Endothelial cell of umbilical vein (primary cell): Measurements from ENCODE around the gene CPNE5. TPM values are rescaled to one million over a fixed set of nuclear protein-coding genes. Genes with fewer than 3 reads are reported as not detected.

Experiments
- BruUV-seq: library from RNA; stranded (reverse); fragments of 400-500 nt; replicated peaks from 2 replicates; lab custom pipeline; 2021; lab: Mats Ljungman, UMichigan
- CTCF ChIA-PET: fragments of 300-600, 350-600 bp; sonication (Branson Sonifier 250); formaldehyde crosslinking; loops from one replicate; lab custom pipeline; 2021; ENCODE audit warnings: antibody characterized with exemption, inconsistent platforms; lab: Charles Lee
- POLR2A ChIA-PET: fragments of 300-600, 350-600 bp; sonication (Branson Sonifier 250); formaldehyde crosslinking; loops from one replicate; lab custom pipeline; 2021; ENCODE audit warnings: antibody characterized with exemption, inconsistent platforms; lab: Charles Lee
- DNase-seq: peaks from one replicate; pipeline ENCODE4 v3.0.0-alpha.2; 2011; ENCODE audit warnings: low read depth, low spot score
- FAIRE-seq: peaks from 2 replicates; lab custom pipeline; 2011; peaks lifted over from hg19 to GRCh38; lab: Jason Lieb, UNC
- H2AFZ ChIP-seq: 2 replicates; pipeline ENCODE4 v1.6.0; 2012; ENCODE audit warnings: low read depth, low read length, control low read depth, inconsistent platforms
- H3K27ac ChIP-seq: 2 replicates; pipeline ENCODE4 v1.5.1; 2011; ENCODE audit warnings: low read depth, mild to moderate bottlenecking, control low read depth, low read length, moderate library complexity; ENCODE audit not compliant: insufficient read depth
- H3K27me3 ChIP-seq, 2 experiments: 2 replicates each; pipeline versions ENCODE4 v1.6.0 to v1.6.1; 2011; ENCODE audit warnings: low read length in 2 of 2, mixed read lengths in 1 of 2; ENCODE audit not compliant: control insufficient read depth in 2 of 2, insufficient read depth in 2 of 2
- H3K36me3 ChIP-seq, 2 experiments: 2 replicates in 1 of 2; 3 replicates in 1 of 2; pipeline ENCODE4 v1.5.1; 2011; ENCODE audit warnings: low read length in 2 of 2, mild to moderate bottlenecking in 1 of 2, moderate library complexity in 1 of 2; ENCODE audit not compliant: control insufficient read depth in 2 of 2, insufficient read depth in 2 of 2; ENCODE audit errors: extremely low read depth in 1 of 2
- H3K4me1 ChIP-seq: 3 replicates; pipeline ENCODE4 v1.5.1; 2011; ENCODE audit warnings: mild to moderate bottlenecking, low read length; ENCODE audit not compliant: control insufficient read depth, insufficient read depth; ENCODE audit errors: extremely low read depth
- H3K4me2 ChIP-seq: 2 replicates; pipeline ENCODE4 v1.6.1; 2011; ENCODE audit warnings: low read length, control low read depth, mixed read lengths; ENCODE audit not compliant: insufficient read depth
- H3K4me3 ChIP-seq, 3 experiments: fragments of 200-600 bp in 1 of 3; sonication (generic), shearing (Covaris generic) in 1 of 3; replicated peaks in 1 of 3; 2 replicates each; pipeline ENCODE4 v1.5.1; 2011 to 2016; ENCODE audit warnings: control low read depth in 3 of 3, low read length in 3 of 3, mild to moderate bottlenecking in 2 of 3, inconsistent platforms in 1 of 3, low read depth in 1 of 3, moderate library complexity in 1 of 3; ENCODE audit not compliant: insufficient read depth in 1 of 3
- H3K79me2 ChIP-seq: 2 replicates; pipeline ENCODE4 v1.6.0; 2012; ENCODE audit warnings: low read length, inconsistent platforms; ENCODE audit not compliant: control insufficient read depth, insufficient read depth
- H3K9ac ChIP-seq: replicated peaks from 2 replicates; pipeline ENCODE3; 2011; ENCODE audit warnings: low read length, control low read depth; ENCODE audit not compliant: insufficient read depth; ENCODE audit errors: extremely low read depth
- H3K9me1 ChIP-seq: replicated peaks from 3 replicates; pipeline ENCODE4 v1.6.0; 2011; ENCODE audit warnings: mild to moderate bottlenecking, low read length; ENCODE audit not compliant: control insufficient read depth, insufficient read depth; ENCODE audit errors: extremely low read depth
- H3K9me3 ChIP-seq: replicated peaks from 2 replicates; pipeline ENCODE4 v1.5.1; 2012; ENCODE audit warnings: low read length, inconsistent platforms; ENCODE audit not compliant: control insufficient read depth, insufficient read depth
- H4K20me1 ChIP-seq: replicated peaks from 2 replicates; pipeline ENCODE3; 2011; ENCODE audit warnings: mild to moderate bottlenecking, low read length; ENCODE audit not compliant: control insufficient read depth, insufficient read depth; ENCODE audit errors: extremely low read depth
- CTCF ChIP-seq, 2 donors: IDR thresholded peaks; 1 replicate in 1 of 2; 2 replicates in 1 of 2; pipeline ENCODE4 v1.5.1; 2011; ENCODE audit warnings: low read length in 2 of 2, mild to moderate bottlenecking in 2 of 2, moderate library complexity in 2 of 2, control low read depth in 1 of 2, inconsistent platforms in 1 of 2, low read depth in 1 of 2; ENCODE audit not compliant: insufficient read depth in 1 of 2; ENCODE audit errors: extremely low read depth in 1 of 2
- EZH2 ChIP-seq: IDR thresholded peaks from 2 replicates; pipeline ENCODE4 v1.6.1; 2012; ENCODE audit warnings: borderline replicate concordance, low read depth, mild to moderate bottlenecking, moderate library complexity, low read length, inconsistent platforms; ENCODE audit not compliant: severe bottlenecking
- FOS ChIP-seq: IDR thresholded peaks from 2 replicates; pipeline ENCODE4 v1.6.1; 2011; ENCODE audit warnings: mild to moderate bottlenecking, low read length, moderate library complexity, borderline replicate concordance; ENCODE audit not compliant: insufficient read depth
- GATA2 ChIP-seq: IDR thresholded peaks from 2 replicates; pipeline ENCODE4 v1.7.0; 2011; ENCODE audit warnings: low read depth, mild to moderate bottlenecking, moderate library complexity, mixed read lengths, low read length; ENCODE audit not compliant: insufficient read length, insufficient read depth
- JUN ChIP-seq: IDR thresholded peaks from 2 replicates; pipeline ENCODE4 v1.6.1; 2011; ENCODE audit warnings: borderline replicate concordance, low read depth; ENCODE audit not compliant: insufficient read length, insufficient read depth
- MAX ChIP-seq: IDR thresholded peaks from 2 replicates; pipeline ENCODE4 v1.6.1; 2011; ENCODE audit not compliant: insufficient read depth, insufficient read length
- MYC ChIP-seq: IDR thresholded peaks from one replicate; pipeline ENCODE4 v1.6.1; 2011; ENCODE audit warnings: mild to moderate bottlenecking, low read depth, low read length
- POLR2A ChIP-seq: IDR thresholded peaks from 2 replicates; pipeline ENCODE4 v1.6.1; 2012; ENCODE audit warnings: low read depth, mild to moderate bottlenecking, control low read depth, low read length
- POLR2AphosphoS5 ChIP-seq: IDR thresholded peaks from 2 replicates; pipeline ENCODE4 v1.6.1; 2012; ENCODE audit warnings: low read depth, mild to moderate bottlenecking, control low read depth, low read length, moderate library complexity; ENCODE audit not compliant: insufficient read depth
- dilution Hi-C: fragments of 300-500 bp; cut with MboI; formaldehyde crosslinking; loops from one replicate; pipeline ENCODE4 v1.15.0; 2019; ENCODE audit warnings: low sequenced_read_pairs; ENCODE audit not compliant: extremely low pct_ligation_motif_present
- intact Hi-C: fragments of 100-400 bp; cut with micrococcal nuclease; formaldehyde crosslinking; loops from one replicate; pipeline ENCODE4 v1.10.0; 2022
- polyA plus RNA-seq, 4 experiments: library from polyadenylated mRNA; depleted of rRNA in 3 of 4; stranded (reverse) in 3 of 4; unstranded in 1 of 4; fragments of >200 nt; gene quantifications; 2 replicates each; pipeline versions ENCODE4 v1.2.1 to v1.2.3, GENCODE V29; 2011 to 2012; ENCODE audit warnings: missing spikeins in 1 of 4
- total RNA-seq: library from RNA; stranded (reverse); gene quantifications from 2 replicates; pipeline ENCODE4 v1.2.3, GENCODE V29; 2021

Gene CPNE5
- total and polyA plus RNA-seq, 2 donors (not counting 3 experiments of a cell fraction or from before 2014, with no cell fraction given), result 18.8 to 49.4 TPM

DNA sequence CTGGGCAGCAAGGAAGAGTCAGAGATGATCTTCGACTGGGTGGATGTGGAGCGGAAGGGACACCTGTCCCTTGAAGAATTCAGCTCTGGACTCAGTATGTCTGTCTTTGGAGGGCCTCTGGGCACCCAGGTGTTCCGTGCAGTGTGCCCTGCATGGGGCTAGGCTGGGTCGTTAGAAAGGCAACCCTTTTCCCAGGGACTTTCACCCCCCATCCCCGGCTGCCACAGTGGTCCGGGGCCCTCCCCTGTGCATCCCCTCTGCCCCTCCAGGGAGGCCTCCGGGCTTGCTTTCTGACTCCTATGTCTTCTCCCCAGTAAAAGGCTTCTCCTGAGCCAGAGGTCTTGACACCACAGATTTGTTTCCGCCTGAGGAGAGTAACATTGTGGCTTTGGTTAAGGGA is 125.4 kb downstream of the CPNE5 start:
- TF ChIP-seq GATA2 (no peak), EZH2 (no peak), MAX (no peak), POLR2AphosphoS5 (no peak), POLR2A (no peak), MYC (no peak), JUN (no peak), FOS (no peak), CTCF (IDR thresholded peaks at IDR 0.05; ENCODE audit: extremely low read depth in 1 of 2, insufficient read depth in 1 of 2, low read depth in 1 of 2, low read length in 2 of 2) (no peak)
- Histone ChIP-seq H3K79me2 (no peaks in the 10 kb centered on the region), H3K27me3 (peaks cover 0 to 1% of the 10 kb centered on the region in 2 experiments), H3K4me3 (no peak overlapping the region), H3K9me1 (no peaks in the 10 kb centered on the region), H2AFZ (no peak overlapping the region), H3K9ac (no peak overlapping the region), H3K4me1 (no peaks in the 10 kb centered on the region), H3K27ac (no peak overlapping the region), H3K36me3 (no peaks in the 10 kb centered on the region), H3K4me2 (no peak overlapping the region), H3K9me3 (no peaks in the 10 kb centered on the region), H4K20me1 (no peaks in the 10 kb centered on the region)
- ChIA-PET POLR2A (no interaction called here), CTCF (interaction anchor here (1.1 kb wide), 1 partner anchor 11 kb away, joined by 4 read pairs; no protein-coding TSS in a partner anchor)
- no peak for DNase-seq
- dilution Hi-C loops, result no loop called here
- FAIRE-seq, result no peak
- intact Hi-C loops, result no loop called here
- BruUV-seq, result no TSS peak
